Large intestine (tissue), 3 donors: Measurements from ENCODE around the gene SOCS1. TPM values are rescaled to one million over a fixed set of nuclear protein-coding genes. Genes with fewer than 3 reads are reported as not detected.

Experiments
- DNase-seq, 2 donors: peaks; one replicate each; pipeline versions ENCODE4 v3.0.0 to v3.0.0-alpha.2; 2013
- H3K27ac ChIP-seq: one replicate; pipeline ENCODE4 v1.5.1; 2013; ENCODE audit warnings: low read length
- H3K27me3 ChIP-seq: 2 replicates; pipeline ENCODE4 v1.6.1; 2013; ENCODE audit warnings: low read length; ENCODE audit not compliant: control insufficient read depth, insufficient read depth
- H3K36me3 ChIP-seq: 2 replicates; pipeline ENCODE4 v1.6.1; 2013; ENCODE audit warnings: low read length; ENCODE audit not compliant: control insufficient read depth, insufficient read depth
- H3K4me1 ChIP-seq: one replicate; pipeline ENCODE4 v1.6.1; 2013; ENCODE audit warnings: low read length; ENCODE audit not compliant: control insufficient read depth, insufficient read depth
- H3K4me3 ChIP-seq: one replicate; pipeline ENCODE4 v1.5.1; 2013; ENCODE audit warnings: low read length
- H3K9me3 ChIP-seq: one replicate; pipeline ENCODE4 v1.6.1; 2013; ENCODE audit warnings: mild to moderate bottlenecking, low read depth, low read length, moderate library complexity; ENCODE audit not compliant: control insufficient read depth
- WGBS: methylation state at CpG from one replicate; pipeline ENCODE4 v1.1.5; 2013; ENCODE audit warnings: low lambda C conversion rate; ENCODE audit not compliant: insufficient coverage; 5-methylcytosine and 5-hydroxymethylcytosine counted together
- polyA plus RNA-seq: library from polyadenylated mRNA; unstranded; fragments of 120-200 nt; gene quantifications from one replicate; pipeline ENCODE4 v1.2.1, GENCODE V29; 2013

The SOCS1 gene
- polyA plus RNA-seq, 1 donor, result 2.9 TPM

GRCh38 chr16:11259655-11260595 is 3.9 kb upstream of the SOCS1 start:
- Histone ChIP-seq H3K27ac (no peak overlapping the region), H3K4me3 (no peak overlapping the region), H3K36me3 (no peaks in the 10 kb centered on the region), H3K27me3 (no peaks in the 10 kb centered on the region), H3K9me3 (no peaks in the 10 kb centered on the region), H3K4me1 (peaks cover 9% of the 10 kb centered on the region)
- no peak for DNase-seq
- 100% methylated on average over 2 of the region's 12 CpGs for WGBS

- H3K27ac ChIP-seq, result no peak overlapping the region
- peaks cover 7% of the 10 kb centered on the region for H3K27me3 ChIP-seq
- H3K4me3 ChIP-seq, result no peak overlapping the region
- no CpG with 5 or more reads among the region's 15 CpGs for WGBS
- DNase-seq, result no peak
- H3K4me1 ChIP-seq, result peaks cover 13% of the 10 kb centered on the region
- H3K9me3 ChIP-seq, result peaks cover 3% of the 10 kb centered on the region
- no peaks in the 10 kb centered on the region for H3K36me3 ChIP-seq
These were observed 2.8 kb upstream of the SOCS1 start for GRCh38 chr16:11258553-11259492.

GRCh38 chr16:11257131-11257938 is 1.3 kb upstream of the SOCS1 start:
- Histone ChIP-seq H3K27ac (peak overlapping the region; percentile 99), H3K4me3 (peak overlapping the region; percentile 82), H3K9me3 (peaks cover 3% of the 10 kb centered on the region), H3K4me1 (peaks cover 13% of the 10 kb centered on the region), H3K27me3 (peaks cover 11% of the 10 kb centered on the region), H3K36me3 (no peaks in the 10 kb centered on the region)
- DNase-seq, result peak; percentile 74 to 81
- no CpG with 5 or more reads among the region's 21 CpGs for WGBS

- WGBS, result no CpG with 5 or more reads among the region's 32 CpGs
- Histone ChIP-seq H3K27ac (peak overlapping the region; percentile 99), H3K4me1 (peaks cover 13% of the 10 kb centered on the region), H3K9me3 (peaks cover 3% of the 10 kb centered on the region), H3K27me3 (peaks cover 13% of the 10 kb centered on the region), H3K36me3 (no peaks in the 10 kb centered on the region), H3K4me3 (peak overlapping the region; percentile 82)
- peak; percentile 47 to 71 for DNase-seq
These were observed 692 bp upstream of the SOCS1 start for GRCh38 chr16:11256661-11257130.

- H3K4me1 ChIP-seq, result peaks cover 13% of the 10 kb centered on the region
- no CpG with 5 or more reads among the region's 105 CpGs for WGBS
- H3K27me3 ChIP-seq, result peaks cover 13% of the 10 kb centered on the region
These were observed 879 bp downstream of the SOCS1 start for GRCh38 chr16:11254913-11255736.

GRCh38 chr16:11253995-11254912 is 1.8 kb downstream of the SOCS1 start:
- Histone ChIP-seq H3K4me1 (peaks cover 13% of the 10 kb centered on the region), H3K9me3 (peaks cover 3% of the 10 kb centered on the region), H3K4me3 (peak overlapping the region; percentile 38), H3K36me3 (no peaks in the 10 kb centered on the region), H3K27me3 (peaks cover 13% of the 10 kb centered on the region), H3K27ac (no peak overlapping the region)
- DNase-seq, result no peak
- 80% methylated on average over 1 of the region's 29 CpGs for WGBS

More at GRCh38 chr16:11254913-11255736, 879 bp downstream of the SOCS1 start:
- Histone ChIP-seq H3K36me3 (no peaks in the 10 kb centered on the region), H3K4me3 (peak overlapping the region; percentile 43), H3K9me3 (peaks cover 3% of the 10 kb centered on the region), H3K27ac (no peak overlapping the region)
- peak; percentile 36 to 79 for DNase-seq

- peaks cover 13% of the 10 kb centered on the region for H3K27me3 ChIP-seq
- H3K36me3 ChIP-seq, result no peaks in the 10 kb centered on the region
- no peak for DNase-seq
- H3K9me3 ChIP-seq, result peaks cover 3% of the 10 kb centered on the region
- no peak overlapping the region for H3K27ac ChIP-seq
- H3K4me3 ChIP-seq, result no peak overlapping the region
- peaks cover 13% of the 10 kb centered on the region for H3K4me1 ChIP-seq
- no CpG with 5 or more reads among the region's 5 CpGs for WGBS
These were observed 2.7 kb downstream of the SOCS1 start for GRCh38 chr16:11253009-11253994.

GRCh38 chr16:11252482-11252931 is 3.5 kb downstream of the SOCS1 start:
- H3K27ac ChIP-seq, result no peak overlapping the region
- WGBS, result no CpG with 5 or more reads among the region's 8 CpGs

More at GRCh38 chr16:11252482-11252931, 3.5 kb downstream of the SOCS1 start:
- H3K27me3 ChIP-seq, result peaks cover 13% of the 10 kb centered on the region
- no peak overlapping the region for H3K4me3 ChIP-seq
- H3K4me1 ChIP-seq, result peaks cover 12% of the 10 kb centered on the region
- no peaks in the 10 kb centered on the region for H3K36me3 ChIP-seq
- no peak for DNase-seq
- peaks cover 3% of the 10 kb centered on the region for H3K9me3 ChIP-seq
